Esophagus (tissue), 2 donors: Measurements from ENCODE around the gene SAMD5. TPM values are rescaled to one million over a fixed set of nuclear protein-coding genes. Genes with fewer than 3 reads are reported as not detected.

Experiments
- H3K27ac ChIP-seq, 2 donors: one replicate each; pipeline ENCODE4 v1.5.1; 2013; ENCODE audit warnings: low read depth in 2 of 2, mild to moderate bottlenecking in 2 of 2, inconsistent platforms in 1 of 2, low read length in 1 of 2, moderate library complexity in 1 of 2
- H3K27me3 ChIP-seq, 2 donors: one replicate each; pipeline ENCODE4 v1.6.1; 2013; ENCODE audit warnings: low read length in 2 of 2, control low read depth in 1 of 2, mild to moderate bottlenecking in 1 of 2; ENCODE audit not compliant: insufficient read depth in 2 of 2, control insufficient read depth in 1 of 2
- H3K36me3 ChIP-seq, 2 donors: one replicate each; pipeline ENCODE4 v1.6.1; 2013; ENCODE audit warnings: low read length in 1 of 2; ENCODE audit not compliant: control insufficient read depth in 2 of 2, insufficient read depth in 2 of 2
- H3K4me1 ChIP-seq, 2 donors: one replicate each; pipeline ENCODE4 v1.6.1; 2013; ENCODE audit warnings: low read length in 1 of 2; ENCODE audit not compliant: control insufficient read depth in 2 of 2, insufficient read depth in 2 of 2
- H3K4me3 ChIP-seq, 2 donors: one replicate each; pipeline ENCODE4 v1.5.1; 2013; ENCODE audit warnings: low read length in 2 of 2, mild to moderate bottlenecking in 2 of 2, low read depth in 1 of 2, moderate library complexity in 1 of 2
- H3K9me3 ChIP-seq, 2 donors: one replicate each; pipeline ENCODE4 v1.6.1; 2013; ENCODE audit warnings: mild to moderate bottlenecking in 2 of 2, low read depth in 1 of 2, low read length in 1 of 2, moderate library complexity in 1 of 2; ENCODE audit not compliant: control insufficient read depth in 2 of 2, insufficient read depth in 1 of 2
- WGBS, 2 donors: extraction: QIAGEN DNeasy Blood & Tissue Kit; methylation state at CpG; one replicate each; pipeline ENCODE4 v1.1.7; 2013; 5-methylcytosine and 5-hydroxymethylcytosine counted together
- polyA plus RNA-seq, 2 donors: library from polyadenylated mRNA; stranded (reverse); fragments of 200-250 nt; gene quantifications; one replicate each; pipeline ENCODE4 v1.2.3, GENCODE V29; 2013
- donor health status: healthy with polysubstance abuse.
- donor health status: Bipolar disorder and iron deficiency.

Gene SAMD5
- polyA plus RNA-seq, 2 donors, result 7.2 to 7.4 TPM

GRCh38 chr6:147560670-147561069 lies 52.2 kb downstream of the SAMD5 start:
- H3K9me3 ChIP-seq, result no peaks in the 10 kb centered on the region
- H3K4me1 ChIP-seq, result no peaks in the 10 kb centered on the region
- no peak overlapping the region for H3K27ac ChIP-seq
- H3K36me3 ChIP-seq, result no peaks in the 10 kb centered on the region
- H3K4me3 ChIP-seq, result no peak overlapping the region
- H3K27me3 ChIP-seq, result no peaks in the 10 kb centered on the region

- Histone ChIP-seq H3K36me3 (no peaks in the 10 kb centered on the region), H3K27ac (no peak overlapping the region), H3K27me3 (no peaks in the 10 kb centered on the region), H3K4me1 (no peaks in the 10 kb centered on the region), H3K4me3 (no peak overlapping the region), H3K9me3 (no peaks in the 10 kb centered on the region)
- WGBS, 2 donors, result 76 to 79% methylated on average over 6 of the region's 6 CpGs
These were observed 53.2 kb downstream of the SAMD5 start for GRCh38 chr6:147561726-147562125.

- Histone ChIP-seq H3K4me1 (no peaks in the 10 kb centered on the region), H3K27ac (no peak overlapping the region), H3K27me3 (no peaks in the 10 kb centered on the region), H3K9me3 (no peaks in the 10 kb centered on the region), H3K4me3 (no peak overlapping the region), H3K36me3 (no peaks in the 10 kb centered on the region)
- WGBS, 2 donors, result 75 to 81% methylated on average over 2 of the region's 2 CpGs
These were observed 55.0 kb downstream of the SAMD5 start for GRCh38 chr6:147563472-147563871.

- 89 to 91% methylated on average over 1 of the region's 1 CpG for WGBS, 2 donors
- no peak overlapping the region for H3K4me3 ChIP-seq
- H3K4me1 ChIP-seq, result no peaks in the 10 kb centered on the region
- no peaks in the 10 kb centered on the region for H3K36me3 ChIP-seq
- no peaks in the 10 kb centered on the region for H3K9me3 ChIP-seq
- no peak overlapping the region for H3K27ac ChIP-seq
- H3K27me3 ChIP-seq, result no peaks in the 10 kb centered on the region
These were observed 56.1 kb downstream of the SAMD5 start for GRCh38 chr6:147564556-147564955.

- Histone ChIP-seq H3K4me1 (no peaks in the 10 kb centered on the region), H3K27ac (no peak overlapping the region), H3K4me3 (no peak overlapping the region), H3K27me3 (no peaks in the 10 kb centered on the region), H3K9me3 (no peaks in the 10 kb centered on the region), H3K36me3 (no peaks in the 10 kb centered on the region)
- WGBS, 2 donors, result 50 to 54% methylated on average over 3 of the region's 3 CpGs
These were observed 57.9 kb downstream of the SAMD5 start for GRCh38 chr6:147566244-147566898.

GRCh38 chr6:147567141-147567805 lies 58.8 kb downstream of the SAMD5 start:
- Histone ChIP-seq H3K27ac (no peak overlapping the region), H3K36me3 (no peaks in the 10 kb centered on the region), H3K9me3 (no peaks in the 10 kb centered on the region), H3K4me3 (no peak overlapping the region), H3K4me1 (no peaks in the 10 kb centered on the region), H3K27me3 (no peaks in the 10 kb centered on the region)
- WGBS, 2 donors, result 79 to 81% methylated on average over 3 of the region's 3 CpGs

- Histone ChIP-seq H3K36me3 (no peaks in the 10 kb centered on the region), H3K9me3 (no peaks in the 10 kb centered on the region), H3K4me3 (no peak overlapping the region), H3K27me3 (no peaks in the 10 kb centered on the region), H3K4me1 (no peaks in the 10 kb centered on the region), H3K27ac (no peak overlapping the region)
- 89 to 91% methylated on average over 7 of the region's 7 CpGs for WGBS, 2 donors
These were observed 61.3 kb downstream of the SAMD5 start for GRCh38 chr6:147569788-147570187.

GRCh38 chr6:147570681-147571080 lies 62.2 kb downstream of the SAMD5 start:
- WGBS, 2 donors, result 59 to 80% methylated on average over 2 of the region's 2 CpGs
- Histone ChIP-seq H3K27ac (no peak overlapping the region), H3K9me3 (no peaks in the 10 kb centered on the region), H3K27me3 (no peaks in the 10 kb centered on the region), H3K4me1 (no peaks in the 10 kb centered on the region), H3K4me3 (no peak overlapping the region), H3K36me3 (no peaks in the 10 kb centered on the region)

- Histone ChIP-seq H3K36me3 (no peaks in the 10 kb centered on the region), H3K27ac (no peak overlapping the region), H3K9me3 (no peaks in the 10 kb centered on the region), H3K4me1 (no peaks in the 10 kb centered on the region), H3K4me3 (no peak overlapping the region), H3K27me3 (no peaks in the 10 kb centered on the region)
These were observed 69.0 kb downstream of the SAMD5 start for GRCh38 chr6:147577488-147577887.

GRCh38 chr6:147578159-147578558 lies 69.7 kb downstream of the SAMD5 start:
- Histone ChIP-seq H3K9me3 (no peaks in the 10 kb centered on the region), H3K4me3 (no peak overlapping the region), H3K27me3 (no peaks in the 10 kb centered on the region), H3K27ac (no peak overlapping the region), H3K4me1 (no peaks in the 10 kb centered on the region), H3K36me3 (no peaks in the 10 kb centered on the region)
- WGBS, 2 donors, result 64 to 74% methylated on average over 2 of the region's 2 CpGs
